Measurements from ENCODE around the gene ARRB1. TPM values are rescaled to one million over a fixed set of nuclear protein-coding genes. Genes with fewer than 3 reads are reported as not detected.
"Not testable (repeated sequence)": the region's sequence is repeated elsewhere in the genome, so short reads cannot be mapped to it uniquely, and the experiment has no call there.

The ARRB1 gene
- total and polyA plus RNA-seq, 4 donors: 3.3 to 21.2 (median 12.5) TPM

DNA sequence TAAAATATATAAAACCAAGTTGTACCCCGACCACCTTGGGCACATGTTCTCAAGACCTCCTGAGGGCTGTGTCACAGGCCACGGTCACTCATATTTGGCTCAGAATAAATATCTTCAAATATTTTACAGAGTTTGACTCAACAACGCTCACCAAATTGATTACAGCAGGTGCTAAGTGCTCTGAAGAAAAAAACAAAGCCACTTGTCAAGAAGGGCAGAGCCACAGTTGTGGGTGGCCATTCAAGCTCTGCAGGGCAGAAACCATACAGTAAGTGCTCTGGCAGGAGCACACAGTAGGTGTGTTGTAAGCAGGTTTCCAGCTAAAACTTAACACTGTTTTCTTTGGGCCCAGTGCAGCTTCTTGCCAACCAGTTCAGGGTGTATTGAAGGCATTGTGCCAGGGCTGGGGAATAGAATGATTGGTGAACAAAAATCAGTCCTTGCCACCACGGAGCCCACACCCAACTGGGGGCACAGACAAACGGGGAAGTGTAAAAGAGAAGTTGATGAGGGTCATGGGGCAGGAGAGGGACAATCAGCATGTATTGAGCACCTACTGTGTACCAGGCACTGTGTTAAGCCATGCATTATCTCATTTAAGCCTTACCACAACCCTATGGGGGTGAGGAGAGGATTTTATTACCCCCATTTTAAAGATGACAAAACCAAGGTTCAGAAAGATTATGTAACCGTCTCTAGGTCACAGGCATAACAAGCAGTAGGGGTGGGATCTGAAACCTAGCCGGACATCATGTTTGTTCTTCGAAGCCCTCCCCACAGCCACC is 18.2 kb downstream of the ARRB1 start:
- no peak for DNase-seq (ENCODE audit: low spot score)
- Histone ChIP-seq H3K27me3 (ENCODE audit: control insufficient read depth in 4 of 4, insufficient read depth in 4 of 4, low read length in 3 of 4) (no peaks in the 10 kb centered on the region), H3K4me1 (ENCODE audit: control insufficient read depth in 4 of 4, insufficient read depth in 4 of 4, low read length in 3 of 4) (peaks cover 0 to 26% (median 5%) of the 10 kb centered on the region in 4 donors), H3K4me3 (ENCODE audit: low read depth in 1 of 3, low read length in 3 of 3) (no peak overlapping the region), H3K27ac (ENCODE audit: low read depth in 1 of 2, low read length in 2 of 2) (no peak overlapping the region), H3K36me3 (ENCODE audit: control insufficient read depth in 4 of 4, insufficient read depth in 3 of 4, low read depth in 1 of 4, low read length in 3 of 4) (no peaks in the 10 kb centered on the region), H3K9ac (ENCODE audit: low read depth in 1 of 2, low read length in 2 of 2) (no peak overlapping the region), H3K9me3 (ENCODE audit: control insufficient read depth in 4 of 4, low read length in 3 of 4) (no peaks in the 10 kb centered on the region)
- no peak for TF ChIP-seq RAD21 (IDR thresholded peaks at IDR 0.05)
- no peak for TF ChIP-seq JUND (IDR thresholded peaks at IDR 0.05)
- no peak for TF ChIP-seq TAF1 (conservative IDR thresholded peaks at IDR 0.05)
- no peak for TF ChIP-seq RXRA (IDR thresholded peaks at IDR 0.05)
- no peak for TF ChIP-seq YY1 (IDR thresholded peaks at IDR 0.05)
- TF ChIP-seq NR2F2 (IDR thresholded peaks at IDR 0.05): no peak
- WGBS: 75% methylated on average over 8 of the region's 8 CpGs

DNA sequence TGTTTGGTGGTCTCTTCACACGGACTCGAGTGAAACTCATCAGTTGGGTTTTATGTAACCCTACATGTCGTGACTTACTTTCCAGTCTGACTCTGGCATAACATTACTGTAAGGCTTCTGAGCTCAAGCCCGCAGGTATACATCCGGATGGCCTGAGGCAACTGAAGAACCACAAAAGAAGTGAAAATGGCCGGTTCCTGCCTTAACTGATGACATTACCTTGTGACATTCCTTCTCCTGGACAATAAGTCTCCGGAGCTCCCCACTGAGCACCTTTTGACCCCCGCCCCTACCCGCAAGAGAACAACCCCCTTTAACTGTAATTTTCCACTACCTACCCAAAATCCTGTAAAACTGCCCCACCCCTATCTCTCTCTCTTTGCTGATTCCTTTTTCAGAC is 19.7 kb downstream of the ARRB1 start:
- peaks cover 0 to 17% (median 5%) of the 10 kb centered on the region in 4 donors for H3K4me1 ChIP-seq (ENCODE audit: control insufficient read depth in 4 of 4, insufficient read depth in 4 of 4, low read length in 3 of 4)
- not testable (repeated sequence) for H3K9me3 ChIP-seq (ENCODE audit: control insufficient read depth in 4 of 4, low read length in 3 of 4); H3K4me3 ChIP-seq (ENCODE audit: low read depth in 1 of 3, low read length in 3 of 3); H3K27me3 ChIP-seq (ENCODE audit: control insufficient read depth in 4 of 4, insufficient read depth in 4 of 4, low read length in 3 of 4); DNase-seq (ENCODE audit: low spot score); H3K27ac ChIP-seq (ENCODE audit: low read depth in 1 of 2, low read length in 2 of 2); H3K9ac ChIP-seq (ENCODE audit: low read depth in 1 of 2, low read length in 2 of 2); H3K36me3 ChIP-seq (ENCODE audit: control insufficient read depth in 4 of 4, insufficient read depth in 3 of 4, low read depth in 1 of 4, low read length in 3 of 4)
- 93% methylated on average over 9 of the region's 9 CpGs for WGBS

DNA sequence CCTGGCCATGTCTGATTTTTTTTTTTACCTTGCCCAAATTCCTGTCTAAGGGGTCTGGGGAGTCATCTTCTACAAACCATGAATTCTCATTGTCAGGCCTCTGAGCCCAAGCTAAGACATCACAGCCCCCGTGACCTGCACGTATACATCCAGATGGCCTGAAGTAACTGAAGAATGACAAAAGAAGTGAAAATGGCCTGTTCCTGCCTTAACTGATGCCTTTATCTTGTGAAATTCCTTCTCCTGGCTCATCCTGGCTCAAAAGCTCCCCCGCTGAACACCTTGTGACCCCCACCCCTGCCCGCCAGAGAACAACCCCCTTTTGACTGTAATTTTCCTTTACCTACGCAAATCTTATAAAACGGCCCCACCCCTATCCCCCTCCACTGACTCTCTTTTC is 20.2 kb downstream of the ARRB1 start:
- not testable (repeated sequence) for DNase-seq (ENCODE audit: low spot score); H3K9ac ChIP-seq (ENCODE audit: low read depth in 1 of 2, low read length in 2 of 2); H3K27me3 ChIP-seq (ENCODE audit: control insufficient read depth in 4 of 4, insufficient read depth in 4 of 4, low read length in 3 of 4); H3K9me3 ChIP-seq (ENCODE audit: control insufficient read depth in 4 of 4, low read length in 3 of 4); H3K4me3 ChIP-seq (ENCODE audit: low read depth in 1 of 3, low read length in 3 of 3); H3K27ac ChIP-seq (ENCODE audit: low read depth in 1 of 2, low read length in 2 of 2); H3K36me3 ChIP-seq (ENCODE audit: control insufficient read depth in 4 of 4, insufficient read depth in 3 of 4, low read depth in 1 of 4, low read length in 3 of 4)
- WGBS: 97% methylated on average over 6 of the region's 6 CpGs
- H3K4me1 ChIP-seq (ENCODE audit: control insufficient read depth in 4 of 4, insufficient read depth in 4 of 4, low read length in 3 of 4): peaks cover 0 to 13% (median 5%) of the 10 kb centered on the region in 4 donors

DNA sequence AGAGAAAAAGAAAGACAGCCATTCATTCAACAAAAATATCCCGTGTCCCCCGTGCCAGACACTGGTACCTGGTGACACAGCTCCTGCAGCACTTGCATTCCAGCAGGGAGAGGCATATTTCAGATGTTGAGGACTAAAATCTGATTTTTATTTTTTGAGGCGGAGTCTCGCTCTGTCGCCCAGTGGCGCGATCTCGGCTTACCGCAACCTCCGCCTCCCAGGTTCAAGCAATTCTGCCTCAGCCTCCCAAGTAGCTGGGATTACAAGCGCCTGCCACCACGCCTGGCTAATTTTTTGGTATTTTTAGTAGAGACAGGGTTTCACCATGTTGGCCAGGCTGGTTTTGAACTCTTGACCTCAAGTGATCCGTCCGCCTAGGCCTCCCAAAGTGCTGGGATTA is 20.6 kb downstream of the ARRB1 start:
- not testable (repeated sequence) for H3K9ac ChIP-seq (ENCODE audit: low read depth in 1 of 2, low read length in 2 of 2); H3K4me3 ChIP-seq (ENCODE audit: low read depth in 1 of 3, low read length in 3 of 3); DNase-seq (ENCODE audit: low spot score); H3K36me3 ChIP-seq (ENCODE audit: control insufficient read depth in 4 of 4, insufficient read depth in 3 of 4, low read depth in 1 of 4, low read length in 3 of 4); H3K4me1 ChIP-seq (ENCODE audit: control insufficient read depth in 4 of 4, insufficient read depth in 4 of 4, low read length in 3 of 4); H3K27me3 ChIP-seq (ENCODE audit: control insufficient read depth in 4 of 4, insufficient read depth in 4 of 4, low read length in 3 of 4); H3K9me3 ChIP-seq (ENCODE audit: control insufficient read depth in 4 of 4, low read length in 3 of 4); H3K27ac ChIP-seq (ENCODE audit: low read depth in 1 of 2, low read length in 2 of 2)
- 91% methylated on average over 14 of the region's 14 CpGs for WGBS

DNA sequence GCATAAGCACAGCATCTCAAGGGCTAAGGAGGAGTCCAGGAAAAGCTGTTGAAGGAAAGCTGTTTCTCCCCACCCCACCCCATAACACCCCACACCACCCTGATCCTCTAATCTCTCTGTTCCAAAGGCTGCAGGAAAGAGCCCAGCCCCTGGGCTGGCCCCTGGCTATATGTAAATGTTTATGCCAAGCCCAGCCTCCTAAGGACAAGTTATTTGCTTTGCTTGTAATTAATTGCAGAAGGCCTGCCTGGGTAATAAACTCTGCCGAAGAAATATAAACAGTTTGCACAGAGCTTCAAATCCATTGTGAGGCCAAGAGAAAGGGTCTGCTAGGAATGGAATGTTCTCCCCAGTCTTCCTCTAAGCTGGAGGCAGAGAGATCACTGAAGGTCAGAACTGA is 21.2 kb downstream of the ARRB1 start:
- Histone ChIP-seq H3K9me3 (ENCODE audit: control insufficient read depth in 4 of 4, low read length in 3 of 4) (no peaks in the 10 kb centered on the region), H3K4me3 (ENCODE audit: low read depth in 1 of 3, low read length in 3 of 3) (no peak overlapping the region), H3K27me3 (ENCODE audit: control insufficient read depth in 4 of 4, insufficient read depth in 4 of 4, low read length in 3 of 4) (no peaks in the 10 kb centered on the region), H3K27ac (ENCODE audit: low read depth in 1 of 2, low read length in 2 of 2) (no peak overlapping the region), H3K9ac (ENCODE audit: low read depth in 1 of 2, low read length in 2 of 2) (no peak overlapping the region), H3K36me3 (ENCODE audit: control insufficient read depth in 4 of 4, insufficient read depth in 3 of 4, low read depth in 1 of 4, low read length in 3 of 4) (no peaks in the 10 kb centered on the region), H3K4me1 (ENCODE audit: control insufficient read depth in 4 of 4, insufficient read depth in 4 of 4, low read length in 3 of 4) (peaks cover 0 to 7% (median 4%) of the 10 kb centered on the region in 4 donors)
- DNase-seq (ENCODE audit: low spot score): peak; percentile 71
- TF ChIP-seq FOXA2 (IDR thresholded peaks at IDR 0.05) (no peak), NR2F2 (IDR thresholded peaks at IDR 0.05) (peak; percentile 41)
- 57% methylated on average over 1 of the region's 1 CpG for WGBS
